C4-2B (cell line): ENCODE results near the gene TTC16.

Source experiments
- CTCF ChIP-seq: fragments of 450-650 bp; conservative IDR thresholded peaks from 2 replicates; pipeline ENCODE4 v1.5.1; 2017; ENCODE audit warnings: mild to moderate bottlenecking
- ZFX ChIP-seq: fragments of 450-650 bp; IDR thresholded peaks from 2 replicates; pipeline ENCODE4 v1.6.1; 2017

DNA sequence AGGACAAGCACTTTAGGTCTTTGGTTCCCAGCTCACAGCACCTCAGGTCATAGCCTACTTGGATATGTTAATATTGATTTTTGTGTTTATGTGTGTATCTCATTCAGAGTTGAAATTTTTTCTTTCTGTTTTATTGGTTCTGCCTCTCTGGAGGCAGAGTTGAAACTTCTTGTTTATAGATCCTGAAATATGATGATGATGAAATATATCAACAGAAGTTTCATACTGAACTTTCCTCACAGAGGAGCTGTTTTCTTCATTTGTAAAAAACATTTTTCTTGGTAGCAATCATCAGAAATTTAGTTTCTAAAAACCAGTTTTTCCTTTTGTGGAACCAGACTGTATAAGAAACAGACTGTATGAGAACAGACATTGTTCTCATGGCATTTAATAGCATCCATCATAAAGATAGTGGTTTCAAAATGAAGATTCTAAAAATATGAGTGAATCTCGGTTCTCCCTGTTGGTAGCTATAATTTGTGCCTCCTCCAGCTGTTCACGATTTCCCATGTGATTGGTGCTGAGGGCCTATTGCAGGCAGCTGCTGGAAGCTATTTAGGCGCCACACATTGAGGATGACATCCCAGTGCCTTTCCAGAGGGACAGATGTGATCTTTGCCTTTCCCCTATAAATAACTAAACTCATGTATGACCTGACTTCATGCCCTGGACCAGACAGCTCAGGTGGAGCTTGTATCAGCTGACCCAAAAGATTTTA, 48.6 kb upstream of the TTC16 start:
- TF ChIP-seq ZFX: no peak
- TF ChIP-seq CTCF: no peak
